NOMO-1 treated with DMSO at 0.1 percent for 48 hours (cell line): Measurements from ENCODE around the gene MAP2K6.

Experiments used
- DNase-seq: peaks from one replicate; lab custom pipeline; 2025; ENCODE audit not compliant: unreplicated experiment; lab: John Stamatoyannopoulos, UW

Gene MAP2K6

DNA sequence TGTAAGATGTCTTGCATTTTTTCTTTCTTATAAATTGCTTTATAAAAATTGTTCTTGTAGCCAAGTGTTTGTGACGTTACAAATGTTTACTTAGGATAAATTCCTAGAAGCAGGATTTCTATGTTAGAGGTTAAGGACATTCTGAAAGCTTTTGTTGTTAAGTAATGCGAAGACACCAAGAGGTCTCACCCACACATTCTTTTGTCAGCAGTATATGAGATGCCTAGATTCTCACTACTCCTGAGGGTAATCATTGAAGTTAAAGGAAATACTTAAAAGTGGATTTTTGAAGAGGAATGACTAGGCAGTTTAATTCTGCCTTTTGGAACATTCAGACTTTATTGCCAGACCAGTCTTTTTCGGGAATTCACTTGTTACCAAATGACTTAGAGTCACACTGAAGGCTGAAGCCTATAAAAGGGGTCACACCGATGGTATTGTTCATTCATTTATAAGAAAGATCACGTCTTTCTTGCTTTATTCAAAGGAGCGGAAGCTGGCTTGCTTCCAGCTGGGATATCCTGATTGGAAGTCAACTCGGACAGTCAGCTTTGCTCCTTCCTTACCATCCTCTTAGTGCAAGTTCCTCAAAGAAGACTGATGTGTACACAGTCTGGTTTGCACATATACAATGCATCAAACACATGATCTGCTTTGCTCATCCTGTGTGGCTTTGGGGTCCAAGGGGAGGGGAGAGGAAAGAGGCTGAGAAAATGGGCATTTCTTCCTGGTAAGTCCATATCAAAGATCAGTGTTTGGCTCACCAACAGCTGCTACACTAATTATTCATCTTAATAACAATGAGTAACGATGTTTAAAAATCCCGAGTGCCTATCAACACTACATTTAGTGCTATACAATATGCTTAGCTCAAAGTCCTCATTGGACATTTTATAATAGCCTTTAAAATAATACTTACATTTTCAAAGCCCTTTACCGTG lies 160.0 kb downstream of the MAP2K6 start:
- DNase-seq, result no peak

DNA sequence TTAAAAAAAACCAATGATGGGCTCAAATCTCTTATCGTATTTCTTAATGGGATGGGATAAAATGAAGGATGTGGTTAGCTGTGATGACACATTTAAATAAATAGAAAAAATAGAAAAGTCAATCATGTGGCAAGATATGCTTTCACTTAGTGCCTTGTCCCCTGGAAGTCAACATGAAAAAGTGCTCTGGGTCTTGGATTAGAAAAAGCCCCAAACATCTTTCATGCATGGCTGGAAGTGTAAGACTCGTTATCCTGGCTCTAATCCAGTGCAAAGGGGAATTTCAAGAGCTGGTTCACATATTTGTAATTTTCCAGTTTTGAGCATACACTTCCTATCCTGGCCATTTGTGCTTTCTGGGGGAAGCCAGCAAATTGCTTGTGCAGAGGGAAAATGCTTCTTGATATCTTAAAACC lies 160.9 kb downstream of the MAP2K6 start:
- DNase-seq, result peak; percentile 22

DNA sequence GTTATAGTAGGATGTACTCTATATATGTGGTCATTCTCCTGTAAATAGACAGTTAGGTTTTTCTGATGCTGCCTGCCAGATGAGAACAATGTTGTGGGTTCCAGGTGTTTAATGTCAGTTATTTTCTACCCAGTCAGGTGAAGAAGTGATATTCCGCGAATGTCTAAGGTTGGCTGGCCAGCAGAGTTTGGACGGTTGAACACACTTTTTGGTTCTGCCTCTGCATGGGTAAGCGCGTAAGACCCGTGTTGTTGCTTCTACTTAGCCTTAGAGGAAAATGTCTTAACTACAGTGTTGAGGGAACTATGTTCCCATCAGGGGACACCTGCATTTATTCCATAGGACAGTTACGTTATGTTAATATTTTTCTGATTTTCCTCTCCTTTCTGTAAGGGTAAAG lies 162.6 kb downstream of the MAP2K6 start:
- DNase-seq, result no peak

DNA sequence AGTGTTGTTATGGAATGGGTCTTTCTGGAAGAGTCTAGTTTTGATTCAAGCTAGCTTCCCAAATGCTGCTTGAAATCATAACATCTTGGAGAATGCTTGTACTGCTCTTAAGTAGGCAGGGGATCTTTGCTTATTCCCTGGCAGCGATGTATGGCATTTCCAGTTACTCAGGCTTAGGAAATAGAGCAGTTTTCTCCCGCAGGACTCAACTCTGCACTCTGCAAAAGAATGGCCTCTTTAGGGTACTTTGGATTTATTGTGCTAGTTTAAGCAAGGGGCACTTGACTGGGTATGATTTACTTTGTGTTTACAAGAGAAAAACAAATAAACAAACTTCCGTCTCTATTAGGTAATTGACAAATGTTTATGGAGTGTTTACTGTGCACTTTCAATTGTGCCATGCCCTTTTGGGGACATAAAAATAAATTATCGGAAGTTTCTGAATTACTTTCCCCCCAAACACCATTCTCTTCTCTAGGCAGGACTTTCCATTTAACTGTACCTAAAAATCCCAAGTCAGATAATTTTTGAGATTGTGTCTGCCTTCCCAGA lies 164.0 kb downstream of the MAP2K6 start:
- DNase-seq, result no peak

DNA sequence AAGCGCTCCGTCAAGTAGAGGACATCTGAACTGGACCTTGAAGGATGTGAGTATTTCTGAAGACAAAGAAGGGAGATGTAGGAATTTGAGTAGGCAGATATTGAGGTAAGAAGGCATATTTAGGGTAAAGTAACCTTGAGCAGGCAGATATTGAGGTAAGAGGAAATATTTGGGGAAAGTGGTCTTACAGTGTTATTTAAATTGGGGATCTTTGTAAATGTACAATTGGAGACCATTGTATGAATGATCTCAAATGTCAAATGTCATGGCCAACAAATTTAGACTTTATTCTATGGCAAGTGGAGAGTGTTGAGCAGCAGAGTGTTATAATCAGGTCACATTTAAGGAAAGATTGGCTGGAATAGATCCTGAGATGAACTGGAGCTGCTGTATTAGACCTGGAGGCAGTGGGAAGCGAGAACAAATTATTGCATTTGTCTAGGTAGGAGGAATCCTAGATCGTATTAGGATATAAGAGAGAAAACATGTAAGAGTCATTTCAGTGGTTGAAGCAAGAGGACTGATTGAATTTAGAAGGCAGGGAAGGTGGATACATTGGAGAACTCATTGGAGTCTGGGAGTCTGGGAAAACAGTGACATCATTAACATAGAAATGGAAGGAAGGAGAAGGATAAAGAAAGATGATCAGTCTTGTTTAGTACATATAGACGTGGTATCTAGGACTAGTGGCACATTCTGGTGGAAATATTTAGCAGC lies 165.6 kb downstream of the MAP2K6 start:
- DNase-seq, result no peak

DNA sequence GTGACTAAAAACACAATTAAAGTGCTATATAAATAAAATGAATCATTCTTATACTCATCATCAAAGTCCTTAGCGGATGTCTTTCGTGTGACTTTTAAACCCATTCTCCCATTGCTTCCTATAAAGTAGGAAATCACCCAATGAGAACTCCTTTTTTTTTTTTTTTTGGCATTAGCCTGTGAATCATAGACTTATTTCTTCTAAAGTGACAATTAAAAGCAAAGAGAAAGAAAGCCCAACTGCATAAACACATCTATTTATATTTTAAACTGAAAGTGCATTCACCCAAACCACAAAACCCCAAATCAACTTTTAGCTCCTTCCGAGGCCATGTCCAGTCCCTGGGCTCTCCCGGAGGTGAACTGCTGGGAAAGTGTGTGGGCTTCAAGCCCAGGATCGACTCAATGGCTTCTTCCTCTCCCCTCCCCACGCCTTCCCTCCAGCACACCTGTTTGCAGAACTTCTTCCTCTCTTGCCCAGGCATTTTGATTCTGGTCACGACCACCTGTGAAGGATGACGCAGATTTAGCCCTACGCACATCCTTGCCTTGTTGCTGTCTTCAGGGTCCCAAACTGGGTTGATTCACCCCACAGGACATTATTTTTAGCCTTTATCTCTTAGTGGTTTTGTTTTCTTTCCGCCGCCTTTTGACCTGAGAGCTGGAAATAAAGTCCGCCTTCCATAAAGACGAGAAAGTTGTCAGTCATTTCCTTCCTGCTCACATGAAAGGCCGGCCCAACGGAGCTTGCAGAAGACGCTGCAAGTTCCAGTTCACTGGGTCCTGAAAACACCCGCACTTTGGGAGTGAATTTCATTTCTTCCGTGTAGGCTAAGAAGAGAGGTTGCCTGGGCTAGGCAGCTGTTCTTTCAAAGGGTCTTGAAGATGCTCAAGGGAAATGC lies 166.8 kb downstream of the MAP2K6 start:
- peak; percentile 23 for DNase-seq

DNA sequence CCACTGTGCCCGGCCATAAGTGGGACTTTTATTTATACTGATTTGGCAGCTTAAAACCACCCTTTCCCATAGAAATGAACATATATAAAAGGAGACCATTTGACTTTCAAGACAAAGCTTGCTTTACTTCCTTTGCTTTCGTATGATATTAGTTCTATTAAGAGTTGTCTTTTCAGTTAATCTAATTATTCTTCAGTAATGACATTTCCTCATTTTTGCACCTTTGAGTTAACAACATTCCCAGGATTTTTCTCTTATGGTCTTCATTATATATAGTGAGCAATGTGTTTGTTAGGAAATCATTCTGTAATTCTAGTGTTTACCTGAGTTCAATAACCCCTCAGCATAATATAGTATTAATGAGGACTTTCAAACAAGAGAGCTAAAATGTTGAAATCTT lies 173.8 kb downstream of the MAP2K6 start:
- no peak for DNase-seq

DNA sequence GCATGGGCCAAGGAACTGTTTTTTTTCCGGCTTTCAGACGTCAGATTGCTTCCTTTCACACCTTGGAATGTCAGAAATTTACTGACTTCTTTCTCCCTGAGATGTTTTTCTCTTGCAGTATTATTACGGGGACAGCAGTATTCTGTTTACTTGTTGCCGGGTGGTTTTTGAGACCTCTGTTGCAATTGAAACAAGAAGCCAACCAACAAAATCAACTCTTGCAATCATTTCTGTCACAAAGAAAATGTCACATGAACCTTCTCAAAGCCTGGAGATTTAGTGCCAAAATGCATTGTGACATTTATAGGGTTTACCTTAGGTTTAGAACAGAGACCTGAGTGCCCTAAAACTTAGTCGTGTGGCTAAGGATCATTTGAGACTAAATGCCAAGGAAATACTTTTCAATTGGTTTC lies 174.3 kb downstream of the MAP2K6 start:
- no peak for DNase-seq

DNA sequence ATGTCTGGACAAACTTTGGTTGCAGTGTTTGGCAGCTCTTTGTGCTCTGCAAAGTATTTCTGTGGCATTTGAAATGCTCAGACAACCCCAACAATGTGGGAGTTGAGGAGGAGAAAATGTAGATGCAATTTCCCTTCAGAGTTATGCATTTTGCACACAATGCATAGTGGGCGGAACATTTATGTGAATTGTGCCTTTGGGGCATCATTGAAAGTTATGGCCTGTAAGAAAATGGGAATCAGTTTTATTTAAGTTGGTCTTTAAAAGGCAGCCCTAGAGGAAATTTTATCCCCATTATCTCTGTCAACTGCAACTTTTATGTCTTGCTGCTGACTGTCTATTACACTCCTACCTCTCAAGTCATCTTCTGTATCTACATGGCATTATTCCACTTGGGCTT lies 176.2 kb downstream of the MAP2K6 start:
- DNase-seq, result no peak

DNA sequence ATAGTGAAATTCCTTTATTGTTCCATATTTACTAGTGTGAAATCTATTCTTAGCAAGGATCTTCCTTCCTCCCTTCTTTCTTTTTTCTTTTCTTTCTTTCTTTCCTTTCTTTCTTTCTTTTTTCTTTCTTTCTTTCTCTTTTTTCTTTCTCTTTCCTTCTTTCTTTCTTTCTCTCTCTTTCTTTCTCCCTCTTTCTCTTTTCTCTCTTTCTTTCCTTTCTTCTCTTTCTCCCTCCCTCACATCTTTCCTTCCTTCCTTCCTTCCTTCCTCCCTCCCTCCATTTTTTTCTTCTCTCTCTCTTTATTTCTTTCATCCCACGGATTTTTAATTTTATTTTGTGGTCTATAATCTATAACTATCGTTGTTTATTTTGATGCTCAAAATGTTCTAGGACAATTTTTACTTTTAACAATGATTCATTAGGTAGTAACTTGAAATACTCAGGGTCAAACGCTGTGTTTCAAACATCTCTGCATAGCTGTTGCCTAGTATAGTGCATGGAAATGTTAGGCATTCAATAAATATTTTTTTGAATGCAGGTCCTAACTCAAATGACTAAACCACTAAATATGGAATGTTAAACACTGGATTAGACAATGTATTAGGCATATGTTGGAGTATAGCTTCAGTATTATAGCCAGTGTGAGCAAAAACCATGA lies 178.3 kb downstream of the MAP2K6 start:
- DNase-seq, result no peak

DNA sequence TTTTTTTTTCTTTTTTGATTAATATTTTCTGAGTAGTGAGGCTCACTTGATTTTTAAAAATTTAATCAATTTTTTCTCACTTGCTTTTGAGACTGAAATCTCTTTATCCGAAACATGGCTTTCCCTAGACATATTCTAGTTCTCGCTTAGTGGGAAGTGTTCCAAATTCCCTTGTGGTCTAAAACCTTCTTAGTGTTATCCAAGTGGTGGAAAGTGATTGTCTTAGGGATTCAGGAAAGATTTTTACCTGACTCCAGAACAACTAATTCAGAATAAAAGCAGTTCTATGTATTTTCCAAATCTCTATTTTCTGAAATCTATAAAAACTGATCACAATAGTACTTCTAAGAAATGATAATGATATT lies 178.8 kb downstream of the MAP2K6 start:
- no peak for DNase-seq

DNA sequence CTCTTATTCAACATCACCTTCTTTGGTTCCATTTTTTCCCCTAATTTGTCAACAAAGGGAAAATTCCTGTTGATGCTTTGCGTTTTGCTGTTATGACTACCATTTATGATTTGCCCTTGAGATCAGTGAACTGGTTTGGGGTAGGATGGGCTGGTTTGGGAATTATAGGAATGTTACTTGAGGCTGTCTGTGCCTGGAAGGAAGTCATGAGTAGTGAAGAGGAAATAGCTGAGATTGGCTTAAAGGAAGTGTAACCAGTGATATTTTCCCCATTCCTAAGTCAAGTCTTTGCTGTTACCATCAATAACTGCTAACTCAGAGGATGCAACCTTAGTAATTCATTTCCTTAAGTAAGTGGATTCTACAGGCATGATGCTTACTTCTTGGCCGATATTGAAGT lies 179.2 kb downstream of the MAP2K6 start:
- no peak for DNase-seq

DNA sequence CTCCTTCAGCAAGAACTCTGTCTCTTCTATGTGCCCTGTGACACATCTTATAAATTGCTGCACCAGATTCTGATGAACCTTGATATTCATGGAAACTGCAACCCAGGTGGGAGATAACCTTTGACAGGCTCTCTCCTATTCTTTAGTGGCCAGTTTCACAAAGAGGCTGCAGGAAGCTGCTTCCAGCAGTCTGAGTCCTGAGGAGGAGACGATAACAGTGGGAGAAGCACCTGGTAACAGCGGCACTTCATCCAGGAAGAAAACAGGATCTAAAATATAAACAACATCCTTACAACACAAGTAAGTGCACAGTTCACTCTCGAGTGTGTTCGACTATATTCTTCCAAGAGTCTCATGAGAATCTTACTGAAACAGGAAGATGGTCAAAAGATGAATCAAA lies 180.1 kb downstream of the MAP2K6 start:
- DNase-seq, result no peak

DNA sequence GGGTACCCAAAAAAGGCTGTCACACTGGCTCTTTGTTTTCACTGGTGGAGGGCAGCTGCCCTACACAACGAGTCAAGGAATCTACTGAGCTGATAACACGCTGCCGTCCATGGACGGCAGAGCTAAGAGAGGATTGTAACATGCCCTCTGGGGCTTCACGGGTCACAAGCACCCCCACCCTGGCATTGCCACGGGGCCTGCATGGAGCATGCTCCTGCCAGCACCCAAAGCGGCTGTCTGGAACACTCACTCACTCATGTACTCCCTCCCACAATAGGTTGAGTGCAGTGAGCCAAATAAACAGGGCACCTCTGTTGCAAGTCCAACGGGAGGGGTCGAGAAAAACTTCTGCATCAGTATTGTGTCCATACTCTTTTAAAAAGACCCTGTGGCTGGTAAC lies 181.6 kb downstream of the MAP2K6 start:
- DNase-seq, result no peak

DNA sequence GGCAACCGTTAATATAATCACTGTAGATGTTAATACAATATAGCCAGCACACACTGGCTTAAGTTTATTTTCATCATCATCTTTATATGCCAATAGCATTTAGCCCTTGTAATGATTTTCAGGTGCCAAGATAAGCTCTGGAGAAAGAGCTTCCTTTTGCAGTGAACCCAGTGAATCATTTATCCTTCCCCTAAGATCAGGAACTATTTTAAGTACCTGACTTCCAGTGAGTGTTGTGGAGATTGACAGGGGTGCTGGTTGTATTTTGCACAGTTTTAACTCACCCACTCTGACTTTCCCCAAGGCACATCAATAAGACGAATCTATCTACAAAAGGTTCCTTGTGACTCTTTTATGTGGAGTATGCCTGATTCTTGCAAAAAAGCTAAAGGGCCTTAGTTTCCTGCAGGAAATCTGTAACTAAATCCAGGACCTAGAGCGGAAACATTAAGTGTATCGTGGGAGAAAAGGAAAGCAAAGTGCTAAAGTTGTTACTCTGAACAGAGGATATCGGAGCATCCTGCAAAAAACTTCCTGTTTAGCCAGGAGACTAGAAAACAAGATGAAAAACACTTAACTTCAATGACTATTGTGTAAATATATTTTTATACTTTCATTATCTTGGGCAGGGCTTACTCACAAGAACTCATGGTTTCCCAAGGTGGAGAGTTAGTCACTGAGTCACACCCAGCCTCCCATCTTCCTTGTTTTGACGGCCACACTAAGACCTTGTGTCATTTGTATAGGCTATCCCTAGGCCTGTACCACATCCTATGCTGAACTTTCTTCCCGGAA lies 183.6 kb downstream of the MAP2K6 start:
- no peak for DNase-seq

DNA sequence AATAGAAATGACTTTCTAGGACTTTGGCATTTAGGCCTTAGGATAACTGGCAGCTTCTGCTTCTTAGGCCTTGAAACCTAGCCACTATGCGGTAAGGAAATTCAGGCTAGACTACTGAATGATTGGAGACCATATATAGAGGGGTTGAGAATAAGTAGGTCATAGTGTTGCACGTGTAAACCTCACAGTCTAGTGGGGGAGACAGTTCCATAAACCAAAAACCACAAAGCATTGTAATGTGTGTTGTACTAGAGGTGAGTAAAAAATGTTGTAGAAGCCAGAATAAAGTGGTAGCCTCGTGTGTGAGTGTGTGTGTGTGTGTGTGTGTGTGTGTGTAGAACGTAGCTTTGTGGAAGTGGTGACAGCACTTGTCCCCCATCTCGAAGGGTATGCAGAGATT lies 188.5 kb downstream of the MAP2K6 start:
- no peak for DNase-seq
